ENCODE data around the gene NIF3L1.

- TF ChIP-seq, protein P1, sequence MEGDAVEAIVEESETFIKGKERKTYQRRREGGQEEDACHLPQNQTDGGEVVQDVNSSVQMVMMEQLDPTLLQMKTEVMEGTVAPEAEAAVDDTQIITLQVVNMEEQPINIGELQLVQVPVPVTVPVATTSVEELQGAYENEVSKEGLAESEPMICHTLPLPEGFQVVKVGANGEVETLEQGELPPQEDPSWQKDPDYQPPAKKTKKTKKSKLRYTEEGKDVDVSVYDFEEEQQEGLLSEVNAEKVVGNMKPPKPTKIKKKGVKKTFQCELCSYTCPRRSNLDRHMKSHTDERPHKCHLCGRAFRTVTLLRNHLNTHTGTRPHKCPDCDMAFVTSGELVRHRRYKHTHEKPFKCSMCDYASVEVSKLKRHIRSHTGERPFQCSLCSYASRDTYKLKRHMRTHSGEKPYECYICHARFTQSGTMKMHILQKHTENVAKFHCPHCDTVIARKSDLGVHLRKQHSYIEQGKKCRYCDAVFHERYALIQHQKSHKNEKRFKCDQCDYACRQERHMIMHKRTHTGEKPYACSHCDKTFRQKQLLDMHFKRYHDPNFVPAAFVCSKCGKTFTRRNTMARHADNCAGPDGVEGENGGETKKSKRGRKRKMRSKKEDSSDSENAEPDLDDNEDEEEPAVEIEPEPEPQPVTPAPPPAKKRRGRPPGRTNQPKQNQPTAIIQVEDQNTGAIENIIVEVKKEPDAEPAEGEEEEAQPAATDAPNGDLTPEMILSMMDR (IDR thresholded peaks at IDR 0.05), result peak in 2 of 7 experiments; percentile 5 to 7
- TF ChIP-seq POLR2A (IDR thresholded peaks at IDR 0.05), result peak in 2 of 3 donors; percentile 75 to 80
These were observed at the start of gene NIF3L1, which contains the start of gene PPIL3 for GRCh38 chr2:200888704-200889625.
